SH-SY5Y (cell line): ENCODE results near the gene ABCA6.

Experiments used
- GATA2 ChIP-seq: IDR thresholded peaks from 2 replicates; pipeline ENCODE4 v1.6.1; 2011; ENCODE audit warnings: mild to moderate bottlenecking, low read depth, low read length
- GATA3 ChIP-seq: IDR thresholded peaks from 2 replicates; pipeline ENCODE4 v1.6.1; 2011; ENCODE audit warnings: low read depth, mild to moderate bottlenecking, low read length, moderate library complexity

DNA sequence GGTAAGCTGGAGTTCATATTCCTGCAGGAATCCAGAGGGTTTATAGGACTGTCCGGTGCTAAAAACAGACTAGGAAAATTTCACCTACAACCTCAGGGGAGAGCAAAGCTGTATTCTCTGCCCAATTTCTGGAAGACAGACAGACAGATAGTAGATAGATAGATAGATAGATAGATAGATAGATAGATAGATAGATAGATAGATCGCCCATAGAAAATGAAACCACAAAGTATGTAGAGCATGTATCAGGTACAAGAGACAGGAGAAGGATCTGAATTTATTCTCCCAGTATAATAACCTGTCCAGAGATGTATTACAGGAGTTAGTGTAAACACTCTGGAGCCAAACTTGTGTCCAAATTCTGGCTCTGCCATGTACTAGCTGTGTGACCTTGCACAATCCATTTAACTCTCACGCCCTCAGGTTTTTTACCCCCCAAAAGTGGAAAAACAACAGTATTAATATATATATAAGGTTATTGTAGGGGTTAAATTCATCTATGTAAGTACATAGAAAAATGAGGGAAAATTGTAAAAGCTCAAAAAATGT, 2.1 kb upstream of the ABCA6 start:
- TF ChIP-seq GATA2 (no peak), GATA3 (no peak)
